T-helper 1 cell treated with Interleukin-12 subunit alpha and Interleukin-12 subunit beta and Interleukin-4 antibody, amounts not matched to agents 30 ng/mL and 1 ng/mL, for 36 hours (primary cell): Measurements from ENCODE around the gene BICDL2. TPM values are rescaled to one million over a fixed set of nuclear protein-coding genes. Genes with fewer than 3 reads are reported as not detected.

Source experiments
- intact Hi-C: fragments of 100-400 bp; cut with micrococcal nuclease; formaldehyde crosslinking; loops from one replicate; pipeline ENCODE4 v1.15.1; 2024
- total RNA-seq: library from RNA; stranded (reverse); gene quantifications from 2 replicates; pipeline ENCODE4 v1.2.3, GENCODE V29; 2022

BICDL2 gene
- total RNA-seq, 1 donor from 2014 or later: 0.51 TPM

DNA sequence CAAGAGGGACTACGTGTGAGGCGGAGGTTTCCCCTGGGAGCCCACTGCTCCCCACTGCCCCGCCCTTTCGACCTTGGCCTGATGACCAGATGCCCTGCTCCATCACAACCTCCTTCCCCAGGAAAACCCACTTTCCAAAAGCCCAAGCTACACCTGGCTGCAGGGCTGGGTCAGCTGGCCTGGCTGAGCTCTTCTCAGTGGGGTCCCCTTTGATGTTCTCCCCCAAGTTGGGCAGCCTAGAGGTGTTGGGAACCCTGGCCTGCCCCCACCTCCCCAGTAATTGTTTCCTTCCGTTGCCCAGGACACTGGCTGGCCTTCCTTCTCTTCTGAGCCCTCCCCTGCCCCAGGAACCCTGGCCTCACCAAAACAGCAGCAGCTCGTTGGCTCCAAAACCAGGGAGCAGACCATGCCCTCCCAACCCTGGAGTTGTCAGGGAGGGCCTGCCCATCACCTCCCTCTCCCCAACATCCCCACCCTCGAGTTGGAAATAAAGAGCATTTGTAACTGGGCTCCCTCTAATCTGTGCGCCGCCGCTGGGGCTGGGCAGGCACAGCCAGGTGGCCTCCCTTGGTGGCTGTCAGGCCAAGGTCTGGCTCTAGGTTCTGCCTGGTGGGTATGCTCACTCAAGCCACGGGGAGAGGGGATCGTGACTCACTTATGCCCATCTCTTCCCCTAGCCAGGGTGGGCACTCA is 22.6 kb downstream of the BICDL2 start:
- intact Hi-C loops: no loop called here

GRCh38 chr16:3013491-3013951 is 23.2 kb downstream of the BICDL2 start:
- intact Hi-C loops: no loop called here

GRCh38 chr16:3012828-3013420 is 23.8 kb downstream of the BICDL2 start, which contains the start of gene CLDN9:
Gene CLDN9, plus strand, starts transcription at chr16:3012923. Its CDS starts 440 bp downstream, at chr16:3013363.
- intact Hi-C loops: no loop called here

- intact Hi-C loops: no loop called here
Observed at GRCh38 chr16:3012246-3012645, 24.5 kb downstream of the BICDL2 start.

- intact Hi-C loops: no loop called here
Observed at GRCh38 chr16:3010510-3010909, 26.2 kb downstream of the BICDL2 start.

DNA sequence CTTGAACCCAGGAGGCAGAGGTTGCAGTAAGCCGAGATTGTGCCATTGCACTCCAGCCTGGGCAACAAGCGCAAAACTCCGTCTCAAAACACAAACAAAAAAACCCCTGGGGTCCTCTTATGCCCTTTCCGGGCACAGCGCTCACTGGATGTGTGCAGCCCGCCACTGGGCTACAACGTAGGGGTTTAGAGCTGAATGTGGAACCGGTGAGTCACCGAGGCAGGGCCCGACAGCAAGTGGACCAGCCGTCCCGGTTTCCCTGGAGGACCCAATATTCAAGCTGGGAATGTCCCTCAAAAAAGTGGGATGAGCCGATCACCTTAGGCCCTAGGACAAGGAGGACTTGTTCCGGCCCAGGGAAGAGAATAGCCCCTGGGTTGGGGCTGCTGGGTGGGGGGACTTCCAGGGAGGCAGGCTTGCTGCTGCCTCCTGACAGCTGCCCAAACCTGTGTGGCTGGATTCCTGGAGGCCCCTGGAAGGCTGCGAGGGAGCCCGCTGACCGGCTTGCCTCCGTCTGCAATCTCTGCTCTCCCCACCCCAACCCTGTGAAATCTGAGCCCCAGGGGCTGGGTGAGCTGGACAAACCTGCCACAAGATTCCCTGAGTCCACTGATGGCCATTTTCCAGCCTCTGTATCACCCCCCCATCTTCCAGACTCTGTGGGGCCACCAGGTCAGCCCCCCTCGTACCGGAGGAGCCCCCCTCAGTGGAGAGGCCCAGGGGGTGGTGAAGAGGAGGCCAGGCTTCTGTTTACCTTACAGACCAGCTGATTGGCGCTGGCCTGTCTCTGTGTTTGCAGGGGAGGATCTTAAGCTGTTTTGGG is 27.0 kb downstream of the BICDL2 start:
- intact Hi-C loops: no loop called here

- intact Hi-C loops: no loop called here
Observed at GRCh38 chr16:3008690-3009037, 28.1 kb downstream of the BICDL2 start.

DNA sequence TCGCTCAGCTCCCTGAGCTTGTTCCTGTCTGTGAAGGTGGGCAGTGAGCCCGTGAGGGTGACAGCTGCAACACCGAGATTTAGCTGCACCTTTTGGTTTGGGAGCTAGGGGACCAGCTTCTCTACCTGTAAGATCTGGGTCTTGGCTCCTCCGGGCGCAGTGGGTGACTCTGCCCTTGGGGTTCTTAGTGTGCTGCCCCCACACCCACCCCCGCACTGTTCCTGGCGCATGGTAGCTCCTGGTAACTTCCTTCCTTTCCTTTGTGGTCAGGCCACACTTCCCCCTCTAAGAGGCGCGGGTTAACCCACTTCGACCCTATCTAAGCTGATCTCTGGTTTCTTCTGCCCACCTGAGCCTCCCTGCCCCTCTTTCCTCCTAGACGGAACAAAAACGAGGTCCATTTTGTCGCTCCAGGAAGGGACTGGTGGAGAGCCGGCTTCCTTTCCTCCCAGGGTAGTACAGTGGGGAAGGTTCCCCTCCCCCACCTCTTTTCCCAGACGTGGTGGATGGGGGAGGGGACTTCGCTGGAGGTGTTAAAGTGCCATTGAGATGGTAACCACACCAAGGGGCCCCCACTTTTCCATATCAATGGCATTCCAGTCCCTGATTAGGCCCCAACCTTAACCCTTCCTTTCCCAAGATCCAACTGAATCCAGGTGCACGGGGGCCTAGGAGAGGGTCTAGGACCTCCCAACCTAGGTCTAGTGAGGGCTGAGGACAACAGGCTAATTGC is 28.6 kb downstream of the BICDL2 start:
- intact Hi-C loops: no loop called here

GRCh38 chr16:3007059-3007956 is 29.4 kb downstream of the BICDL2 start:
- intact Hi-C loops: no loop called here

- intact Hi-C loops: loop anchor here (1.0 kb wide), 4 partner anchors 35 to 498 kb away; no protein-coding TSS in a partner anchor
Observed at GRCh38 chr16:3004781-3005284, 31.9 kb downstream of the BICDL2 start.

DNA sequence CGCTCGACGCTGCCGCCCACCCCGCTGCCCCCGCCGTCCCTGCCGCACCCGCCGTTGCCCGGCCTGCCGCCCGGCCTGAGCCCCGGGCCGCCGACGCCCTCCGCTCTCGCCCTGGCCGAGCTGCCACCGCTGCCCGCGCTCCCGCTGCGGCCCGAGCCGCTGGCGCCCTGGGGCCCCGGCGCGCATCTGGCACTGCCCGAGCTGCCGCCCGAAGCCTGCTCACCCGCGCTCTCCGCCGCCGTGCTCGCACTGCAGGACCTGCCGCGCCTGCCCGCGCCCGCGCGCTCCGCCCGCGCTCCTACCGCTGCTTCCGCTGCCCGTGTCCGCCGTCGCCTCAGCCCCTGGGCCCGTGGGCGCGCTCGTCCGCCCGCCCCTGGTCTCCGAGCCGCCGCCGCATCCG is 32.4 kb downstream of the BICDL2 start:
- intact Hi-C loops: loop anchor here (1.0 kb wide), 4 partner anchors 34 to 499 kb away; no protein-coding TSS in a partner anchor

- intact Hi-C loops: loop anchor here (1.0 to 2.0 kb wide), 10 partner anchors 17 to 500 kb away; partner anchors contain the start of genes THOC6 and TNFRSF12A
Observed at GRCh38 chr16:3003582-3004270, 33.0 kb downstream of the BICDL2 start.

GRCh38 chr16:3001316-3001715 is 35.4 kb downstream of the BICDL2 start:
- intact Hi-C loops: no loop called here

DNA sequence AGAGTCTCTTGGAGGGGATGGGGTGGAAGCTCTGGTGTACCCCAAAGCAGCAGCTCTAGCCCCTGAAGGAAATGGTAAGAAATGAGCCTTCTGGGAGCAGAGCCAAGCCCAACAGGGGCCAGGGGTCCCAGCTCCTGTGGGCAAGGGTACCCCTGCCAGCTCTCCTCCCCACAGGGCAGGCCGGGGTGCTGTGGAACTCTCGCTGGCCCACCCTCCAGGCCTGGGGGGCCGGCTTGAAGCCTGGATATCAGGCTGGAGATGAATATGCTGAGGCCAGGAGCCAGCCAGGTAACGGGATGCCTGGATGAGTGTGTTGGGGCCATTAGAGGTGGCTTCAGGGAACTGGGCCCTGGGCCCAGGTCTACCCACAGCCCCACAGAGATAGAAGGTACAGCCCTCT is 36.2 kb downstream of the BICDL2 start:
- intact Hi-C loops: no loop called here

- intact Hi-C loops: no loop called here
Observed at GRCh38 chr16:2999929-3000328, 36.8 kb downstream of the BICDL2 start.

- intact Hi-C loops: no loop called here
Observed at GRCh38 chr16:2996298-2996697, 40.4 kb downstream of the BICDL2 start.

DNA sequence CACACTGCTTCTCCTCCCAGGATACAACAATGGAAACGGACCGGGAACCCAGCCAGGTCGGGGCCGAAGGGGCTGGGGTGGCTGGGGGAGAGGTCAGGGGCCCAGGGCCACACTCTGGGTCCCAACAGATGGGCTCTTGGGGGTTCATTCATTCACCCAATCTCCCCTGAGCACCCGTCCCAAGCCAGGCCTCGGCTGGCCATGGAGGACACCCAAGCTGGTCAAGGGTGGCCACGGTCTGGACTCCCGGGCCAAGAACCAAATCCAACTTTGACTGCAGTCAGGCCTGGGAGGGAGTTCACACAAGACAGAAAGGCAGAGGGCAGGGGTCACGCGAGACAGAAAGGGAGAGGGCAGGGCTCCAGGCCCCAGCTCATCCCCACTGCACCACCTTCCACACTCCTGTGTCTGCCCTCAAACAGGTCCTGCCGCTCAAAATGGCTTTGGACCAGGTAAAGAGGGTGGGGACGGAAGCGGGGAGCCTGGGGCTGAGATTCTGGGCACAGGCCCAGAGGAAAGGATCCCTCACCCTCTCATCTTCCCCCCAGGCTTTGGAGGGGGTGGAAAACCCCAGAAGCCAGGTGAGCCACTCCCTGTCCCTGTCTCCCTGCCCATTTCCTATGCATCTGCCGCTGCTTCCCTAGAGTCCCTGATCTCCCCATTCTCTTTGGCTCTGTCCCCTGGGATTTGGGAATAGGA is 44.2 kb downstream of the BICDL2 start:
- intact Hi-C loops: no loop called here

- intact Hi-C loops: no loop called here
Observed at GRCh38 chr16:2991566-2992261, 45.0 kb downstream of the BICDL2 start.
